Left colon (tissue), 2 donors: ENCODE results near the gene ADGRG6. TPM values are rescaled to one million over a fixed set of nuclear protein-coding genes. Genes with fewer than 3 reads are reported as not detected.
"Not testable (repeated sequence)": the region's sequence is repeated elsewhere in the genome, so short reads cannot be mapped to it uniquely, and the experiment has no call there.

ENCODE experiments used
- ATAC-seq: fragments of 200-7000 bp; cut with Tn5 transposase; one replicate; pipeline ENCODE4 v1.9.1; 2020; ENCODE audit warnings: mild to moderate bottlenecking, moderate library complexity
- DNase-seq, 2 donors: peaks; one replicate each; pipeline ENCODE4 v3.0.0-alpha.2; 2020
- intact Hi-C, 2 donors: fragments of 100-400 bp; cut with DNase I in 1 of 2; cut with micrococcal nuclease in 1 of 2; formaldehyde crosslinking; loops; one replicate each; pipeline versions ENCODE4 v1.11.2 to v1.14.0; 2022; cut with DNase I, micrococcal nuclease
- total RNA-seq, 2 donors: library from RNA; stranded (reverse); fragmentation: NEBNext Ultra II Directional; extraction: Animal tissue kit (Norgen Biotek cat#: 25700); gene quantifications; one replicate each; pipeline ENCODE4 v1.2.1, GENCODE V29; 2021
- donor health status: DM: no; HTN: no; CAD: no.
- donor health status: DM: yes; HTN: yes; CAD: no.

The ADGRG6 gene
- total RNA-seq, 2 donors from 2014 or later = 15.1 to 22.6 TPM

GRCh38 chr6:142413111-142413510 is 111.3 kb downstream of the ADGRG6 start:
- intact Hi-C loops = no loop called here
- ATAC-seq = no peak

GRCh38 chr6:142414462-142415250 is 112.8 kb downstream of the ADGRG6 start:
- DNase-seq (no peak), ATAC-seq (no peak)
- intact Hi-C loops = no loop called here

More at GRCh38 chr6:142413111-142413510, 111.3 kb downstream of the ADGRG6 start:
- DNase-seq = no peak

- intact Hi-C loops = no loop called here
- DNase-seq (no peak), ATAC-seq (no peak)
These were observed 114.4 kb downstream of the ADGRG6 start for GRCh38 chr6:142416179-142416578.

- no peak for DNase-seq
- no peak for ATAC-seq
These were observed 114.9 kb downstream of the ADGRG6 start for GRCh38 chr6:142416686-142417085.

GRCh38 chr6:142417331-142417750 is 115.5 kb downstream of the ADGRG6 start:
- ATAC-seq (no peak), DNase-seq (no peak)
- intact Hi-C loops = no loop called here

More at GRCh38 chr6:142416686-142417085, 114.9 kb downstream of the ADGRG6 start:
- intact Hi-C loops = no loop called here

- DNase-seq (no peak), ATAC-seq (no peak)
- intact Hi-C loops = no loop called here
These were observed 117.3 kb downstream of the ADGRG6 start for GRCh38 chr6:142419071-142419470.

- ATAC-seq = no peak
These were observed 119.0 kb downstream of the ADGRG6 start for GRCh38 chr6:142420802-142421201.

GRCh38 chr6:142421285-142422117 is 119.7 kb downstream of the ADGRG6 start:
- ATAC-seq (no peak), DNase-seq (no peak)
- intact Hi-C loops = no loop called here

More at GRCh38 chr6:142420802-142421201, 119.0 kb downstream of the ADGRG6 start:
- intact Hi-C loops = no loop called here
- no peak for DNase-seq

- DNase-seq, ATAC-seq, intact Hi-C loops: not testable (repeated sequence)
These were observed 124.8 kb downstream of the ADGRG6 start for GRCh38 chr6:142426444-142427132.

- ATAC-seq, intact Hi-C loops, DNase-seq: not testable (repeated sequence)
These were observed 126.7 kb downstream of the ADGRG6 start for GRCh38 chr6:142428468-142428867.

- DNase-seq (no peak), ATAC-seq (no peak)
- intact Hi-C loops = no loop called here
These were observed 127.4 kb downstream of the ADGRG6 start for GRCh38 chr6:142429195-142429594.

- ATAC-seq (no peak), DNase-seq (no peak)
- intact Hi-C loops = no loop called here
These were observed 131.6 kb downstream of the ADGRG6 start for GRCh38 chr6:142433419-142433818.

- DNase-seq (no peak), ATAC-seq (no peak)
- intact Hi-C loops = no loop called here
These were observed 137.1 kb downstream of the ADGRG6 start for GRCh38 chr6:142438898-142439297.

GRCh38 chr6:142440600-142441293 is 138.9 kb downstream of the ADGRG6 start:
- no peak for ATAC-seq
- intact Hi-C loops = no loop called here
- DNase-seq = no peak

- ATAC-seq (no peak), DNase-seq (no peak)
- intact Hi-C loops = no loop called here
These were observed 139.9 kb downstream of the ADGRG6 start for GRCh38 chr6:142441716-142442115.

- no peak for DNase-seq
- ATAC-seq = no peak
- intact Hi-C loops = no loop called here
These were observed 141.3 kb downstream of the ADGRG6 start for GRCh38 chr6:142443102-142443501.

- no peak for ATAC-seq
- DNase-seq = no peak
- intact Hi-C loops = no loop called here
These were observed 141.7 kb downstream of the ADGRG6 start for GRCh38 chr6:142443532-142443931.

GRCh38 chr6:142444376-142444775 is 142.6 kb downstream of the ADGRG6 start:
- intact Hi-C loops = no loop called here
- DNase-seq (no peak), ATAC-seq (no peak)

- ATAC-seq (no peak), DNase-seq (no peak)
- intact Hi-C loops = no loop called here
These were observed 143.1 kb downstream of the ADGRG6 start for GRCh38 chr6:142444881-142445301.
